ENCODE data around the gene PTPN9.

The PTPN9 gene

DNA sequence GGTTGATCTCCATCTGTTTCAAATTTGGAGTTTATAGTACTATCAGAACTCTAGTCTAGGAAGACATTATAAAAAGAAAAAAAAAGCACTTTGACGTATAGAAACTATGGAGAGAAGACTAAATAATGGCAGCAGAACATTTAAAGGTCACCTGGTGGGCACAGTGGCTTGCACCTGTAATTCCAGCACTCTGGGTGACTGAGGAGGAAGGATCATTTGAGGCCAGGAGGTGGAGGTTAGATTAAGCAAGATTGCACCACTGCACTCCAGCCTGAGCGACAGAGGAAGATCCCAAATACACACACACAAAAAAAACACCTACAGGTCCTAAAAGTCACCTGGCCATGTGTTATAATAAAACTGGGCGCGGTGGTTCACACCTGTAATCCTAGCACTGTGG lies 141.4 kb downstream of the PTPN9 start:
- H3K27ac ChIP-seq, result peak overlapping the region; percentile 4; the same call in 1 of the 2 replicates
- TF ChIP-seq, protein P1, sequence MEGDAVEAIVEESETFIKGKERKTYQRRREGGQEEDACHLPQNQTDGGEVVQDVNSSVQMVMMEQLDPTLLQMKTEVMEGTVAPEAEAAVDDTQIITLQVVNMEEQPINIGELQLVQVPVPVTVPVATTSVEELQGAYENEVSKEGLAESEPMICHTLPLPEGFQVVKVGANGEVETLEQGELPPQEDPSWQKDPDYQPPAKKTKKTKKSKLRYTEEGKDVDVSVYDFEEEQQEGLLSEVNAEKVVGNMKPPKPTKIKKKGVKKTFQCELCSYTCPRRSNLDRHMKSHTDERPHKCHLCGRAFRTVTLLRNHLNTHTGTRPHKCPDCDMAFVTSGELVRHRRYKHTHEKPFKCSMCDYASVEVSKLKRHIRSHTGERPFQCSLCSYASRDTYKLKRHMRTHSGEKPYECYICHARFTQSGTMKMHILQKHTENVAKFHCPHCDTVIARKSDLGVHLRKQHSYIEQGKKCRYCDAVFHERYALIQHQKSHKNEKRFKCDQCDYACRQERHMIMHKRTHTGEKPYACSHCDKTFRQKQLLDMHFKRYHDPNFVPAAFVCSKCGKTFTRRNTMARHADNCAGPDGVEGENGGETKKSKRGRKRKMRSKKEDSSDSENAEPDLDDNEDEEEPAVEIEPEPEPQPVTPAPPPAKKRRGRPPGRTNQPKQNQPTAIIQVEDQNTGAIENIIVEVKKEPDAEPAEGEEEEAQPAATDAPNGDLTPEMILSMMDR (conservative IDR thresholded peaks at IDR 0.05; ENCODE audit: low read depth), result no peak
- ChIA-PET POLR2A (ENCODE audit: low non-redundant PET) (no interaction called here), CTCF (no interaction called here)
- DNase-seq (ENCODE audit: low spot score), result no peak

DNA sequence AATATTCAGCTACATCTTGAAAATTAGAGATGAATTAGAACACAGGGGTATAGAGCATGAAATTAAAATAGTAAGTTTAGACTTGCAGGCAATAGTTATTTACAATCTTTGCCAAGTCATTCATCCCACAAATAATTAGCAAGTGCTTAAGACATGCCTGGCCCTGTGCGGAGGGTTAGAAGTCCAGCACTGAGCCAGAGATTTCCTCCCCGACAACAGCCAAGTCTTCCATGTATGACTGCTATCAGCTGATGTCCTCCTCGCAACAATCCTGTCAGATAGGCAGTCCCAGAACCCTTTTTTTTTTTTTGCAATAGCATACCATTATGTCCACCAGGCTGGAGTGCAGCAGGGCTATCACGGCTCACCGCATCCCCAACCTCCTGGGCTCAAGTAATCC lies 142.2 kb downstream of the PTPN9 start:
- TF ChIP-seq, protein P1 (conservative IDR thresholded peaks at IDR 0.05; ENCODE audit: low read depth), result no peak
- CTCF ChIA-PET, result interaction anchor here (0.6 kb wide), 1 partner anchor 50 kb away, joined by 3 read pairs; no protein-coding TSS in a partner anchor
- POLR2A ChIA-PET (ENCODE audit: low non-redundant PET), result no interaction called here
- no peak for DNase-seq (ENCODE audit: low spot score)
- H3K27ac ChIP-seq, result peak overlapping the region; percentile 65

DNA sequence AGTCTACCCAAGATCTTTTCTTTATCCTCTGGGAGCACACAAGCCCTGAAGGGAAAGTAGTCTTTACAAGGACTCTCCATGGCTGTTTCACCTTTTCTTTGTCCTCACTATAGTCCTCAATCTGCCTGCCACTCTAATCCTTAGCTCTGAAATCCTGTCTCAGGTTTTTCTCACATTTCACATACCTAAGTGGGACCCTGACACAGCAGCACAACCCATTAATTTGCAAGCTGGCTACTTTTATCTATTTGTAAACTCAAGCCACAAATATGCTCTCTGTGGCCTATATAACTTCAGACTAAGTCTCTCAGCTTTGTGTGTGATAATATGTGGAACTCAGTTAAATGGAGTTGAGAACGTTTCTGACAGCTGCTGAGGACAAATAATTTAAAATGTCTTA lies 147.4 kb downstream of the PTPN9 start:
- ChIA-PET POLR2A (ENCODE audit: low non-redundant PET) (no interaction called here), CTCF (interaction anchor here (1.1 kb wide), 1 partner anchor 490 kb away, joined by 3 read pairs; no protein-coding TSS in a partner anchor)
- H3K27ac ChIP-seq, result no peak overlapping the region
- DNase-seq (ENCODE audit: low spot score), result no peak
- TF ChIP-seq, protein P1 (conservative IDR thresholded peaks at IDR 0.05; ENCODE audit: low read depth), result no peak

- H3K27ac ChIP-seq, result no peak overlapping the region
- TF ChIP-seq, protein P1 (conservative IDR thresholded peaks at IDR 0.05; ENCODE audit: low read depth), result no peak
- POLR2A ChIA-PET (ENCODE audit: low non-redundant PET), result no interaction called here
- CTCF ChIA-PET, result interaction anchor here (1.1 kb wide), 1 partner anchor 490 kb away, joined by 3 read pairs; no protein-coding TSS in a partner anchor
- DNase-seq (ENCODE audit: low spot score), result no peak
Measured at GRCh38 chr15:75431270-75431669, 147.8 kb downstream of the PTPN9 start.

DNA sequence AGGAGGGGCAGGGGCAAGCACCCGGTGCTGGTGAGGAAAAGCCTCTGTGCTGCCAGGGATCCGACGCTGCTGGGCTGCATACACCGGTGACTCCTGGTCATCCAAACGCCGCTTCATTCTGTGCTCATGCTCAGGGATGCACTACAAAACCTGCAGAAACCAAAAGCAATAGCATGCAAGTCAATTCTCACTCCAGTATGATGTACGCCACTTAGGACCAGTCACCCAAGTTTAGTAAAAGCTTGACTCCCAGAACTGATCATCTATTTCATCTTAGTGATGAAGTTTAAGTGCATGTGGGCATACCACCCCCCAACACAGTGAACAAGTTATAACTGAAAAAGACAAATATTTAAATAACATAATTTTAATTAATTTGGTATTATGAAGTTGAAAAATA lies 148.9 kb downstream of the PTPN9 start:
- TF ChIP-seq, protein P1 (conservative IDR thresholded peaks at IDR 0.05; ENCODE audit: low read depth), result no peak
- ChIA-PET CTCF (no interaction called here), POLR2A (ENCODE audit: low non-redundant PET) (no interaction called here)

DNA sequence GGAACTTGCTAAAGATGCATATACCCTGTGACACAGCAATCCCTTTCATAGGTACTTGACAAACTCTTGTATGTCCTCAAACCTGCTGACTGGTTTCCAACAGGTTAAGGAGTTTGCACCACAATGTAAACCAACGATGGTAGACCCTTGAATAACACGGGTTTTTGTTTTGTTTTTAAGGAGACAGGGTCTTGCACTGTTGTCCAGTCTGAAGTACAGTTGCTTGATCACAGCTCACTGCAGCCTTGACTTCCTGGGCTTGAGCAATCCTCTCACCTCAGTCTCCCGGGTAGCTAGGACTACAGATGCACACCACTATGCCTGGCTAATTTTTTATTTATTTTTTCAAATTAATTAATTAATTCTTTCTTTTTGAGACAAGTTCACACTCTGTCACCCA lies 151.0 kb downstream of the PTPN9 start:
- no peak overlapping the region for H3K27ac ChIP-seq
- no peak for DNase-seq (ENCODE audit: low spot score)
- ChIA-PET CTCF (no interaction called here), POLR2A (ENCODE audit: low non-redundant PET) (no interaction called here)
- TF ChIP-seq, protein P1 (conservative IDR thresholded peaks at IDR 0.05; ENCODE audit: low read depth), result no peak

More for the DNA sequence above, 148.9 kb downstream of the PTPN9 start:
- DNase-seq (ENCODE audit: low spot score), result no peak
- no peak overlapping the region for H3K27ac ChIP-seq

Data from RWPE1 (cell line).